ENCODE results near the gene ZNF281.
A peak's percentile ranks its signal among the peaks of the same experiment; 100 is the strongest.
"Not testable (repeated sequence)": the region's sequence is repeated elsewhere in the genome, so short reads cannot be mapped to it uniquely, and the experiment has no call there.

The ZNF281 gene, protein sequence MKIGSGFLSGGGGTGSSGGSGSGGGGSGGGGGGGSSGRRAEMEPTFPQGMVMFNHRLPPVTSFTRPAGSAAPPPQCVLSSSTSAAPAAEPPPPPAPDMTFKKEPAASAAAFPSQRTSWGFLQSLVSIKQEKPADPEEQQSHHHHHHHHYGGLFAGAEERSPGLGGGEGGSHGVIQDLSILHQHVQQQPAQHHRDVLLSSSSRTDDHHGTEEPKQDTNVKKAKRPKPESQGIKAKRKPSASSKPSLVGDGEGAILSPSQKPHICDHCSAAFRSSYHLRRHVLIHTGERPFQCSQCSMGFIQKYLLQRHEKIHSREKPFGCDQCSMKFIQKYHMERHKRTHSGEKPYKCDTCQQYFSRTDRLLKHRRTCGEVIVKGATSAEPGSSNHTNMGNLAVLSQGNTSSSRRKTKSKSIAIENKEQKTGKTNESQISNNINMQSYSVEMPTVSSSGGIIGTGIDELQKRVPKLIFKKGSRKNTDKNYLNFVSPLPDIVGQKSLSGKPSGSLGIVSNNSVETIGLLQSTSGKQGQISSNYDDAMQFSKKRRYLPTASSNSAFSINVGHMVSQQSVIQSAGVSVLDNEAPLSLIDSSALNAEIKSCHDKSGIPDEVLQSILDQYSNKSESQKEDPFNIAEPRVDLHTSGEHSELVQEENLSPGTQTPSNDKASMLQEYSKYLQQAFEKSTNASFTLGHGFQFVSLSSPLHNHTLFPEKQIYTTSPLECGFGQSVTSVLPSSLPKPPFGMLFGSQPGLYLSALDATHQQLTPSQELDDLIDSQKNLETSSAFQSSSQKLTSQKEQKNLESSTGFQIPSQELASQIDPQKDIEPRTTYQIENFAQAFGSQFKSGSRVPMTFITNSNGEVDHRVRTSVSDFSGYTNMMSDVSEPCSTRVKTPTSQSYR

DNA sequence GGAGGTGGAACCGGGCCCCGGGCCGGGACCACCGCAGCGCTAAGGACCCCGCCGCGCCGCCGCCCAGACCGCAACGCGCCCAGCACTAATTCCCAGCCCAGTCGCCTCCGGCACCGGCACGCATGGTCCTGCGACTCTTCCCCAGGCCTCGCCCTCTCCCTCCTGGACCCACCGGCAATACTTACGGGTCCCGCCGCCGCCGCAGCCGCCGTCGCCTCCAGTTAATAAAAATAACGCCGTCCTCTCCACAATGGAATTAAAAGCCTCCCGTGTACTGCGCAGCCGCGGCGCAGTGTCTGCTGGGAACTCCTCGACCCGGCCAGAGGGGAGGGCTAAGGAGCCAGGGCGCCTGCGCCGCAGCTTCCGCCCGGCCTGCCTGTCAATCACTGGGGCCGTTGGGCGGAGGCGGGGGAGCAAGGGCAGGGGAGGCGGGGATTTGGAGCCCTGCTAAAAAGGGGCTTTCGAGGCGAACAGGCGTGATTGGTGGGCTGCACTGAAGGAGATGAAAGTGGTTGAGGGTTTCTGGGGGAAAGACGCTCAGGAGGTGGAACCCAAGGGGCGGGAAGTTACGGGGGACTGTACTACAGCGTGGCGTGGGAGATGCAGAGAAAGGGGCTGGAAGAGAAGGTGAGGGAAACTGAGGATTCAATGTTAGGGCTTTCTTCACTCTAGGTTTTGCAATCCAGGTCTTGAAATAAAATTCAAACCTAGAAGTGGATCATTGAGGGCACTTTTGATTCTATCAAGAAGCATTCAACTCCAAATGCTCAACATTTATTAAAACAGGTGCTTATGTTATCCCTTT, at the start of gene ZNF281:
Gene ZNF281, minus strand, starts transcription at position 276 of the 805 bp plus-strand sequence. CDS start 331 bp downstream, outside the sequence.
- DNase-seq (ENCODE audit: low spot score), result peak; percentile 92

GRCh38 chr1:200458780-200459179, 48.9 kb upstream of the ZNF281 start:
- DNase-seq (ENCODE audit: low spot score), result no peak

DNA sequence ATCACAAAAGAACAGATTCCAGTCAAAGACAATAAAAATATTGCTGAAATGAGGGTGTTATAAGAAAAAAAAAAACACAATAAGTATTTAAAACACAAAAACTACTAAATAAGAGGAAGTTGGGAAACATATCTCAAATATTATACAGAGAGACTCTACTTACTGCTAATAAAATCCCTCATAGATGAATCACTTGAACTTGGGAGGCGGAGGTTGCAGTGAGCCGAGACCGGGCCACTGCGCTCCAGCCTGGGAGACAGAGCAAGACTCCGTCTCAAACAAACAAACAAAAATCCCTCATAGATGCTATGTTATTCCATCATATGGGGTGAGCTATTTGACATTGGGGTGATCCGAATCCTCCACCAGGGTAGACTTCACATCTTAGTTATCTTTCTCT, 48.0 kb upstream of the ZNF281 start:
- DNase-seq (ENCODE audit: low spot score), result no peak

DNA sequence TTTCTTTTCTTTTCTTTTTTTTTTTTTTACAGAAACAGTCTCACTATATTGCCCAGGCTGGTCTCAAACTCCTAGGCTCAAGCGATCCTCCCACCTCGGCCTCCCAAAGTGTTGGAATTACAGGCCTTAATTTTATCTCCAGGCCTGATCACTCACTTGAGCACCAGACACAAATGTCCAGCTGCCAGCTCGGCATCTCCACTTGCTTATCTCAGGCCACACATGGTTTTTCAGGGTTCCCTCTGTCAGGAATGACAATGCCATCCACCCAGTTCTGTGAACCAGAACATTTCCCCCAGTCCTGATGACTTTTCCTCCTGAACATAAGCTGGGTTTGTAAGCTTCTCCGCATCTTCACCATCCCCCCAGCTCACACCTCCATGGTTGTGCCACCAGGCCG, 44.6 kb upstream of the ZNF281 start:
- no peak for DNase-seq (ENCODE audit: low spot score)

GRCh38 chr1:200453553-200453905, 43.7 kb upstream of the ZNF281 start:
- DNase-seq (ENCODE audit: low spot score), result no peak

DNA sequence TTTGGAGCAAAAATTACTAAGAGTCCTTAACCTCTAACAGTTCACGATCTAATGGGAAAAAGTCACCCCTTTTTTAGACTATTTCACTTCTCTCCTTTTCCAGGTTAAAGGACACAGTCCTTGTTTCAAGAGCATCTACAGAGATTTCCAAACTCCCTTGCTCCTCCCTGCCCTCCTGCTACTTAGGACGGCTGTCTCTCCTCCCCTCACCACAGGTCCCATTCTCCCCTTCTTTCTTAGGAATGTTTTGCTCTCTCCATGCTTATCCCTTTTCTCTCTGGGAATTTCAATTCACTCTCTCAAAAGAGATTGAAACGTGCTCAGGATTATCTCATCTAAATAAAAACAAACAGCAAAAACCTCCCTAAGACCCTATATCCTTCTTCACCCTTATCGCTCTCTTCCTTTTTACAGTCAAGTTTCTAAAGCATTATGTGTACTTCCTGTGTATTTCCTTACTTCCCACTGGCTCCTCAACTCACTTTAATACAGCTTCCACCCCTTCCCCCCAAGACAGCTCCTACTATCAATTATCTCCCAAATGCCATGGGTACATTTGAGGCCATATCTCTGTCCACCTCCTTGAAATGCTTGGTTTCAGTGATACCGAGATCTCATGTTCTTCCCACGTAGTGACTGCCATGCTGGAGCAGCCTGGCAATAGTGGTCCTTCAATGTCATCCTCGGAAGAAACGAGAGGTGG, 43.2 kb upstream of the ZNF281 start:
- DNase-seq (ENCODE audit: low spot score), result no peak

- DNase-seq (ENCODE audit: low spot score), result no peak
These were observed 38.4 kb upstream of the ZNF281 start for GRCh38 chr1:200448034-200448762.

DNA sequence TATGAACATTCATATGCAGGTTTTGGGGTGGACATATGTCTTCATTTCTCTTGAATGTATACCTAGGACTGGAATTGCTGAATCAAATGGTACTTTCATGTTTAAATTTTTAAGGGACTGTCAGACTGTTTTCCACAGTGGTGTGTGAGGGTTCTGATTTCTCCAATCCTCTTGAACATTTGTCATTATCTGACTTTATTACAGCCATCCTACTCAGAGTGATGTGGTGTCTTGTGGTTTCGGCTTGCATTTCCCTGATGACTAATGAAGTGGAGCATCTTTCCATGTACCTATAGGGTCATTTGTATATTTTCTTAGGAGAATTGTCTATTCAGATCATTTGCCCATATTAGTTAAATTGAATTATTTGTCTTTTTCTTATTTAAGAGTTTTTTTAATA, 35.4 kb upstream of the ZNF281 start:
- no peak for DNase-seq (ENCODE audit: low spot score)

- no peak for DNase-seq (ENCODE audit: low spot score)
These were observed 34.6 kb upstream of the ZNF281 start for GRCh38 chr1:200444478-200444877.

DNA sequence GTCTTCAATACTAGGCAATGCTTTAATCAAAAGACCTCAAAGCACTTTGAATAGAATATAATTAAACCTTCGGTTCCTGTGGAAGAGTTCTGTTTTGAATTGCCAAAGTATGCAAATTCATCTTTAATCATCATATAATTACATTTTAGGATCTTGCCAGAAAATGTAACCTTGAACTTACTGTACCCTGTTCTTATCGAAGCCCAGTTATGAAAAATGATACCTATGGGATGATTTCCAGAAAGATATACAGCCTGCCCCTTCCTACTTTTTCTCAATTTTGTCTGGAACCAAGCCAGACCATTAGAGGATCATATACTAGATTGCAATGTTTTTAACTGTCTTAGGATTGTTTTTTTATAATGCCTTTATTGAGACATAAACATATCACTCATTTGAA, 34.0 kb upstream of the ZNF281 start:
- no peak for DNase-seq (ENCODE audit: low spot score)

DNA sequence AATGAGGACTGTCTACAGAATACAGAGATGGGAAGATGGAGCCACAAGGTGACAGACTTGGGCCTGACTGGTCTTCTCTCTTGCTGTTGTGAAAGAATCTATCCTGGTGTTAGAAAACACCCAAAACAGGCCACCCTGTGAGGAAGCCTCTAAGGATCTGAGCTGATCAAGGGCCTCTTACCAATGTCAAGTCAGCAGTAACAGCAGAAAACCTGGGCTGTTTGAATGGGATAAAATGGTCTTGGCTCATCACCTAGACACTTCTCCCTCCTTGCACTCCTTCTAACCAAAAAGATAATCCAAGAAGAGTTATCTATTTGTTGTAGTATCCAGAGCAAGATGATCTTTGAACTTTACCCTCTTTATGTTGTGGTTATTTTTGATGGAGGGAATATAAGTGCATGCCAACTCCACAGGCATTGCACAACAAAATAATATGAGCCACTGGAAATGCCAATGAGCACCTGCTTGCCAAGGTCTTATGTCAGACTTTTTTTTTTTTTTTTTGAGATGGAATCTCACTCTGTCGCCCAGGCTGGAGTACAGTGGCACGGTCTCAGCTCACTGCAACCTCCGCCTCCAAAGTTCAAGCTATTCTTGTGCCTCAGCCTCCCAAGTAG, 32.8 kb upstream of the ZNF281 start:
- DNase-seq (ENCODE audit: low spot score), result no peak

DNA sequence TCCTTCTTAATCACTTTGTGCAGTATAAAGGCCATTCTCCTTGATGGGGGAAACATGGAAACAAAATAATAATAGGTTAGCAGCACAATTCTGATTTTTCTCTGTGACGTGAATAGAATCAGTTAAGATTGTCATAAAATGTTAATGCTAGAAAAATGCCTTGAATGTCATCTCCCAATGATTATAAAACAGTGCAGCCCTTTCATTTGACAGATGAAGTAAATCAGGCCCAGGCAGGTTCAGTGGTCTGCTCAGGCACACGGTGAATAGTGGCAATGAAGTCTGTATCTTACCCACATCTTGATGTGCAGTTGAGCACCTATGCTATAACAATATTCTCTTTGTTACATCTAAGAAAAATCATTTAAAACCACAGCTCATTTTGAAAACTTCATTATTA, 32.2 kb upstream of the ZNF281 start:
- DNase-seq (ENCODE audit: low spot score), result no peak

DNA sequence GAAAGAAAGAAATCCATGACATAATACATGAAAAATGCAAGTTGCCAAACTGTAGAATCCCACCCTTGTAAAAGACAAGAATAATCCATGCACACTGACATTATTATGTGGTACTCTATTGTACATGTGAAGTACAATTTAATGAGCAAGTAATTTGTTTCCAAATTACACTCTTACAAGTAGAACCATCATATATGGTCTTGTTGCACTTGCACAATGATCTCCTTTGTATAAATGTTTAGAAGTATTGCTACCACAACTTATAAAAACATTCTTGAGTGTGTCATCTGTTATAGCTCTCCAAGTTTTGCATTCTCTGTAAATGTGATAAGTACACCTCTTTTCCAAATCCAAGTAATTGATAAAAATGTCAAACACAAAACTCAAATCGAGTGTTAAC, 29.1 kb upstream of the ZNF281 start:
- no peak for DNase-seq (ENCODE audit: low spot score)

DNA sequence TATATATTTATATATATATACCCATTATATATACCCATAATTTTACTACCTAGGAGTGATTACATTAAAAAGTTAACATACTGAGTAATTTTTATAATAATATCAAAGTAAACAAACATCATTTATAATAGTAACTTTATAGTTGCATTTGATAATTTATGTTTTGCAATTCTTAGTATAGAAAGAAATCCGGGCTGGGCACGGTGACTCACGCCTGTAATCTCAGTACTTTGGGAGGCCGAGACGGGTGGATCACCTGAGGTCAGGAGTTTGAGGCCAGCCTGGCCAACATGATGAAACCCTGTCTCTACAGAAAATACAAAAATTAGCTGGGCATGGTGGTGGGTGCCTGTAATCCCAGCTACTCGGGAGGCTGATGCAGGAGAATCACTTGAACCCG, 28.6 kb upstream of the ZNF281 start:
- not testable (repeated sequence) for DNase-seq (ENCODE audit: low spot score)

- no peak for DNase-seq (ENCODE audit: low spot score)
These were observed 27.8 kb upstream of the ZNF281 start for GRCh38 chr1:200437556-200438203.

DNA sequence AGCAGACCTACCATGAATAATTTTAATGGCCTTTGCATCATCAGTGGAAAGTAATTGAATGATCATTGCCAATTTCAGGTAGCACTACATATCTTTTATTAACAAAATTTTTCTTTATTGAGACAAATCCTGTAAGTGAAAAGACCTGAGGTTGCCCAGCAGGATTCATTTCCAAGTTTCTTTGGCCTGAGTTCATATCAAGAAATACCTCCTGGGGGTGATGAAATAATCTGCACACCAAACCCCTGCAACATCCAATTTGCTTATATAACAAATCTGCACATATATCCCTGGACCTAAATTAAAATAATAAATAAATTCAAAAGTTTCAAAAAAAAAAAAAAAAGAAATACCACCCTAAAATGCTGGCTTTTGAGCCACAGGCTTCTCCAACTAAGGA, 27.3 kb upstream of the ZNF281 start:
- DNase-seq (ENCODE audit: low spot score), result no peak

- no peak for DNase-seq (ENCODE audit: low spot score)
These were observed 26.6 kb upstream of the ZNF281 start for GRCh38 chr1:200436436-200436835.

DNA sequence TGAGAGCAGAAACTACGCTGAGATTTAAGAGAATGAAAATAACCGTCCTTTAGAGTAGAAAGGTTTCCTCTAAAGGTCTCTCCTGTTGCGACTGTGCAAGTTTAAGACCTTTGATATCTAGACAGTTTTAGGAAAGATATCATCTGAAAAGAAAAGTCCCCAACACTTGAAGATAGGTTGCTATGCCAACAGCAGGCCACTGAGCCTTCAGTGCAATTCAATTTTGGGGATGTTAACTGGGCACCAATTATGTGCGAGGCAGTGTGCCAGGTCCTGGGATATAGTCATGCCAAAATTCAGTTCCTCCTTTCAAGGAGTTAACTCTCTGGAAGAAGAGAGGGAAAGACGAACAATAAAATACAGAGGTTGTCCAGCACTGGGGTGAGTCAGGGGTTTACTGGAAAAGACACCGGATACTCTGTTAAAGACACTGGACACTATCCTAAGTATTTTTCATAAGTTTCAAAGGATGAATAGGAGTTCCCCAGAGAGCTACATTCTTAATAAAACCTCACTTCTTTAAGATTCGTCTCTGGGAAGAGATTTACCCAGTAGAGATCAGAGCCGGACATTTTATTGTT, 25.5 kb upstream of the ZNF281 start:
- no peak for DNase-seq (ENCODE audit: low spot score)

DNA sequence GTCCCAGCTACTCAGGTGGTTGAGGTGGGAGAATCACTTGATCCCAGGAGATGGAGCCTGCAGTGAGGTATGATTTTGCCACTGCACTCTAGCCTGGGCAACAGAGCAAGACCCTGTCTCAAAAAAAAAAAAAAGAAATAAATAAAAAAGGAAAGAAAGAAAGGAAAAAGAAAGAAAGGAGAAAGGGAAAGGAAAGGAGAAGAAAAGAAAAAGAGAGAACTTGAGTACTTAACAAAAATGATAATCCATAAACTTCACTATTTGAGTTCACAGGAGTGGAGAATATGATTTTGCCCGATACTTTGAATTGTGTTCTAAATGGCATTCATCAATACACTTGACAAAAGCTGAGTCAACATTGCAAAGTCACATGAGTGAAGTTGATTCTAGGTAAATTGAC, 23.8 kb upstream of the ZNF281 start:
- no peak for DNase-seq (ENCODE audit: low spot score)

- DNase-seq (ENCODE audit: low spot score), result no peak
These were observed 22.8 kb upstream of the ZNF281 start for GRCh38 chr1:200432586-200432985.

Measured in HuH-7.5 (cell line).